Pancreas (tissue), 10 donors: ENCODE results near the gene PKP4. TPM values are rescaled to one million over a fixed set of nuclear protein-coding genes. Genes with fewer than 3 reads are reported as not detected.

ENCODE experiments used
- ATAC-seq, 4 donors: fragments of 200-7000 bp; cut with Tn5 transposase; one replicate each; pipeline versions ENCODE4 v1.8.0 to v1.9.1; 2020; ENCODE audit warnings: mild to moderate bottlenecking in 4 of 4, moderate library complexity in 4 of 4
- DNase-seq, 6 donors: peaks; one replicate each; pipeline ENCODE4 v3.0.0-alpha.2; 2020
- FAIRE-seq: peaks from 2 replicates; lab custom pipeline; 2012; peaks lifted over from hg19 to GRCh38; lab: Jason Lieb, UNC
- H3K27ac ChIP-seq, 4 donors: fragments of 200-600 bp; sonication (generic); 1 replicate in 3 of 4; 2 replicates in 1 of 4; pipeline versions ENCODE4 v1.5.0 to v1.8.0; 2020
- H3K27me3 ChIP-seq, 4 donors: fragments of 200-600 bp; one replicate each; pipeline ENCODE4 v1.8.0; 2021
- H3K36me3 ChIP-seq, 3 donors: fragments of 200-600 bp; sonication (generic) in 1 of 3; one replicate each; pipeline versions ENCODE4 v1.5.0 to v1.8.0; 2020 to 2021
- H3K4me1 ChIP-seq, 3 donors: fragments of 200-600 bp; one replicate each; pipeline ENCODE4 v1.8.0; 2021
- H3K4me3 ChIP-seq, 4 donors: fragments of 200-600 bp; sonication (generic) in 2 of 4; one replicate each; pipeline versions ENCODE4 v1.5.0 to v1.8.0; 2020 to 2021
- H3K9me3 ChIP-seq, 4 donors: fragments of 200-600 bp; one replicate each; pipeline ENCODE4 v1.8.0; 2021
- CTCF ChIP-seq, 4 donors: fragments of 200-600 bp; sonication (generic) in 3 of 4; IDR thresholded peaks; one replicate each; pipeline versions ENCODE4 v1.5.0 to v1.8.0; 2021; ENCODE audit warnings: antibody characterized with exemption in 4 of 4
- WGBS, 2 donors: extraction: QIAGEN DNeasy Blood & Tissue Kit; methylation state at CpG; one replicate each; pipeline ENCODE4 v1.1.7; 2013; 5-methylcytosine and 5-hydroxymethylcytosine counted together
- intact Hi-C, 3 donors: fragments of 100-400 bp; cut with DNase I; formaldehyde crosslinking; loops; one replicate each; pipeline versions ENCODE4 v1.11.1 to v1.14.2; 2022
- polyA plus RNA-seq, 2 donors: library from polyadenylated mRNA; stranded (reverse); fragments of 200-250 nt; gene quantifications; one replicate each; pipeline ENCODE4 v1.2.3, GENCODE V29; 2013
- total RNA-seq, 6 donors: library from RNA; stranded (reverse); fragmentation: NEBNext Ultra II Directional in 4 of 6; extraction: Animal tissue kit (Norgen Biotek cat#: 25700) in 4 of 6; gene quantifications; one replicate each; pipeline versions ENCODE4 v1.2.1 to v1.2.4, GENCODE V29; 2021 to 2023
- donor health status: healthy with polysubstance abuse.
- donor health status: DM: no; HTN: no; CAD: no; lungs with moderate emphysema.
- donor health status: DM: no; HTN: no; CAD: no.
- donor health status: control.
- donor health status: control.
- donor health status: Bipolar disorder and iron deficiency.
- donor health status: DM: yes; HTN: yes; CAD: no.
- donor health status: DM: no; HTN: no; CAD: no.
- donor health status: DM: no; HTN: no; CAD: no.
- donor health status: DM: yes; HTN: yes; CAD: no.

Gene PKP4
- total and polyA plus RNA-seq, 8 donors = 20.4 to 46.2 (median 28.8) TPM

GRCh38 chr2:158664987-158665386, 208.2 kb downstream of the PKP4 start:
- H3K4me3 ChIP-seq = no peak overlapping the region
- DNase-seq (no peak), FAIRE-seq (no peak), ATAC-seq (no peak)
- H3K27me3 ChIP-seq = no peaks in the 10 kb centered on the region
- H3K27ac ChIP-seq = no peak overlapping the region
- intact Hi-C loops = no loop called here
- 70 to 80% methylated on average over 3 of the region's 3 CpGs for WGBS, 2 donors
- H3K4me1 ChIP-seq = no peaks in the 10 kb centered on the region
- no peak for TF ChIP-seq CTCF (IDR thresholded peaks at IDR 0.05)
- peaks cover 0 to 31% (median 14%) of the 10 kb centered on the region in 3 donors for H3K36me3 ChIP-seq
- H3K9me3 ChIP-seq = no peaks in the 10 kb centered on the region

- no peaks in the 10 kb centered on the region for H3K9me3 ChIP-seq
- peaks cover 0 to 31% (median 14%) of the 10 kb centered on the region in 3 donors for H3K36me3 ChIP-seq
- H3K27me3 ChIP-seq = no peaks in the 10 kb centered on the region
- no peak overlapping the region for H3K27ac ChIP-seq
- ATAC-seq (no peak), DNase-seq (no peak), FAIRE-seq (no peak)
- intact Hi-C loops = no loop called here
- TF ChIP-seq CTCF (IDR thresholded peaks at IDR 0.05) = no peak
- no peaks in the 10 kb centered on the region for H3K4me1 ChIP-seq
- no peak overlapping the region for H3K4me3 ChIP-seq
- WGBS, 2 donors = 62 to 67% methylated on average over 5 of the region's 5 CpGs
Observed at GRCh38 chr2:158665536-158666302, 209.0 kb downstream of the PKP4 start.

- Histone ChIP-seq H3K36me3 (peaks cover 0 to 20% (median 14%) of the 10 kb centered on the region in 3 donors), H3K9me3 (no peaks in the 10 kb centered on the region), H3K4me1 (no peaks in the 10 kb centered on the region), H3K27ac (no peak overlapping the region), H3K4me3 (no peak overlapping the region), H3K27me3 (no peaks in the 10 kb centered on the region)
- 92 to 94% methylated on average over 8 of the region's 8 CpGs for WGBS, 2 donors
- TF ChIP-seq CTCF (IDR thresholded peaks at IDR 0.05) = no peak
- FAIRE-seq (no peak), ATAC-seq (no peak), DNase-seq (no peak)
- intact Hi-C loops = no loop called here
Observed at GRCh38 chr2:158666969-158667368, 210.2 kb downstream of the PKP4 start.

GRCh38 chr2:158667586-158667985, 210.8 kb downstream of the PKP4 start:
- Histone ChIP-seq H3K36me3 (peaks cover 0 to 19% (median 11%) of the 10 kb centered on the region in 3 donors), H3K27me3 (no peaks in the 10 kb centered on the region), H3K4me1 (no peaks in the 10 kb centered on the region), H3K27ac (no peak overlapping the region), H3K9me3 (no peaks in the 10 kb centered on the region), H3K4me3 (no peak overlapping the region)
- FAIRE-seq (no peak), ATAC-seq (peak in 1 of 4 donors; percentile 21), DNase-seq (no peak)
- no peak for TF ChIP-seq CTCF (IDR thresholded peaks at IDR 0.05)
- intact Hi-C loops = no loop called here
- 73 to 74% methylated on average over 4 of the region's 4 CpGs for WGBS, 2 donors
